Measurements from ENCODE around the gene CCDC102A. TPM values are rescaled to one million over a fixed set of nuclear protein-coding genes. Genes with fewer than 3 reads are reported as not detected.

The CCDC102A gene
- total and polyA plus RNA-seq, 10 of the 15 experiments (the other 5 are each of a cell fraction or from before 2014, with no cell fraction given), result 0.03 to 5.9 (median 2.4) TPM

- SMC1A ChIA-PET (ENCODE audit: uncharacterized antibody, unreplicated experiment), result no interaction called here
- no peaks in the 10 kb centered on the region for H3K4me1 ChIP-seq (ENCODE audit: control insufficient read depth, insufficient read depth, low read length)
- no peak overlapping the region for H3K4me2 ChIP-seq (ENCODE audit: control insufficient read depth, insufficient read depth)
- ATAC-seq, result no peak
- no peaks in the 10 kb centered on the region for H3K79me2 ChIP-seq (ENCODE audit: control insufficient read depth, insufficient read depth, low read length)
- H4K20me1 ChIP-seq (ENCODE audit: control insufficient read depth, insufficient read depth), result no peaks in the 10 kb centered on the region
- H3K36me3 ChIP-seq (ENCODE audit: control insufficient read depth in 2 of 2, insufficient read depth in 2 of 2, low read length in 1 of 2), result peaks cover 34 to 40% of the 10 kb centered on the region in 2 experiments
- no peak overlapping the region for H3K9ac ChIP-seq (ENCODE audit: control insufficient read depth, insufficient read depth, low read length)
- no peak for DNase-seq (ENCODE audit: low read depth, low spot score)
- no peak overlapping the region for H3K27ac ChIP-seq (ENCODE audit: control insufficient read depth, insufficient read depth)
- no peak overlapping the region for H3K4me3 ChIP-seq
- TF ChIP-seq NR2C1 (IDR thresholded peaks at IDR 0.05), result no peak
- no peak for TF ChIP-seq BHLHE40 (IDR thresholded peaks at IDR 0.05; ENCODE audit: borderline replicate concordance in 1 of 2, low read depth in 2 of 2, low read length in 1 of 2)
- no peak for TF ChIP-seq RCOR1 (conservative IDR thresholded peaks at IDR 0.05; ENCODE audit: low read depth, low read length)
- no peak for TF ChIP-seq MEF2B (IDR thresholded peaks at IDR 0.05; ENCODE audit: partially characterized antibody, poor library complexity, severe bottlenecking)
- no peak for TF ChIP-seq IKZF2 (IDR thresholded peaks at IDR 0.05)
- no peak for TF ChIP-seq CHD1 (IDR thresholded peaks at IDR 0.05; ENCODE audit: low read depth, low read length)
- TF ChIP-seq RBBP5 (conservative IDR thresholded peaks at IDR 0.05), result no peak
- no peak for TF ChIP-seq FOS (IDR thresholded peaks at IDR 0.05; ENCODE audit: borderline replicate concordance, extremely low read depth, insufficient read length)
- no peak for TF ChIP-seq SRF (IDR thresholded peaks at IDR 0.05; ENCODE audit: low read depth in 2 of 2, low read length in 2 of 2)
- no peak for TF ChIP-seq ELK1 (IDR thresholded peaks at IDR 0.05; ENCODE audit: low read depth, low read length)
- TF ChIP-seq SPI1 (IDR thresholded peaks at IDR 0.05; ENCODE audit: borderline replicate concordance, insufficient read depth, low read depth, low read length), result no peak
- POLR2A ChIA-PET, result no interaction called here
- peak; percentile 47 for FAIRE-seq
- in situ Hi-C loops (cut with MboI) (no loop called here), intact Hi-C loops (cut with micrococcal nuclease; ENCODE audit: unreplicated experiment) (no loop called here)
- H3K27me3 ChIP-seq (replicated peaks in 1 of 2; ENCODE audit: control insufficient read depth in 2 of 2, insufficient read depth in 2 of 2, low read length in 1 of 2), result no peaks in the 10 kb centered on the region
- RAD21 ChIA-PET (ENCODE audit: unreplicated experiment), result no interaction called here
- no peak overlapping the region for H2AFZ ChIP-seq (ENCODE audit: control insufficient read depth, low read depth, low read length)
- over 99% methylated on average over 5 of the region's 5 CpGs for WGBS (ENCODE audit: insufficient coverage, insufficient replicate concordance, low lambda C conversion rate, missing lambda C conversion rate)
- no peaks in the 10 kb centered on the region; the same call in 2 of the 3 replicates for H3K9me3 ChIP-seq (replicated peaks; ENCODE audit: control insufficient read depth, insufficient read depth, low read length)
- BruUV-seq (replicated peaks), result no TSS peak
- CTCF ChIA-PET, result no interaction called here
These were observed 31.9 kb upstream of the CCDC102A start for GRCh38 chr16:57568173-57568678.

Data from GM12878 (cell line).